HG03354 (cell line): ENCODE data around the gene AGXT2.

Source experiments
- ATAC-seq: cut with Tn5 transposase; IDR thresholded peaks from one replicate; pipeline ENCODE4 v1.9.1; 2021; ENCODE audit warnings: mild to moderate bottlenecking; ENCODE audit not compliant: unreplicated experiment, poor library complexity, severe bottlenecking

The AGXT2 gene

GRCh38 chr5:35023391-35024178, 24.2 kb downstream of the AGXT2 start:
- ATAC-seq = no peak

- ATAC-seq = peak; percentile 97
Observed at GRCh38 chr5:35016174-35017051, 31.3 kb downstream of the AGXT2 start.

- ATAC-seq = no peak
Observed at GRCh38 chr5:35015063-35015462, 32.7 kb downstream of the AGXT2 start.

GRCh38 chr5:35012796-35013195, 35.0 kb downstream of the AGXT2 start:
- ATAC-seq = no peak

GRCh38 chr5:35012365-35012764, 35.4 kb downstream of the AGXT2 start:
- no peak for ATAC-seq

- ATAC-seq = no peak
Observed at GRCh38 chr5:35010676-35011075, 37.1 kb downstream of the AGXT2 start.

GRCh38 chr5:35009657-35010056, 38.1 kb downstream of the AGXT2 start:
- ATAC-seq = no peak

- ATAC-seq = no peak
Observed at GRCh38 chr5:35009019-35009418, 38.7 kb downstream of the AGXT2 start.

- ATAC-seq = no peak
Observed at GRCh38 chr5:35004771-35005170, 43.0 kb downstream of the AGXT2 start.

GRCh38 chr5:35004200-35004599, 43.5 kb downstream of the AGXT2 start:
- no peak for ATAC-seq

GRCh38 chr5:35003018-35003957, 44.5 kb downstream of the AGXT2 start:
- ATAC-seq = peak; percentile 72

GRCh38 chr5:35002459-35002858, 45.3 kb downstream of the AGXT2 start:
- ATAC-seq = no peak

- ATAC-seq = peak; percentile 49
Observed at GRCh38 chr5:35001842-35002241, 45.9 kb downstream of the AGXT2 start.

GRCh38 chr5:34998058-34998789, 49.5 kb downstream of the AGXT2 start:
- no peak for ATAC-seq

- no peak for ATAC-seq
Observed at GRCh38 chr5:34996261-34996660, 51.5 kb downstream of the AGXT2 start.

- ATAC-seq = no peak
Observed at GRCh38 chr5:34993951-34994350, 53.8 kb downstream of the AGXT2 start.

GRCh38 chr5:34991486-34992238, 56.1 kb downstream of the AGXT2 start:
- no peak for ATAC-seq

GRCh38 chr5:34986965-34987364, 60.8 kb downstream of the AGXT2 start:
- no peak for ATAC-seq

GRCh38 chr5:34982823-34983222, 64.9 kb downstream of the AGXT2 start:
- no peak for ATAC-seq
